ENCODE measurements around the gene SLC7A6OS. TPM values are rescaled to one million over a fixed set of nuclear protein-coding genes. Genes with fewer than 3 reads are reported as not detected.

SLC7A6OS gene
- total RNA-seq, 4 donors from 2014 or later = 13.4 to 19.5 (median 14.2) TPM

DNA sequence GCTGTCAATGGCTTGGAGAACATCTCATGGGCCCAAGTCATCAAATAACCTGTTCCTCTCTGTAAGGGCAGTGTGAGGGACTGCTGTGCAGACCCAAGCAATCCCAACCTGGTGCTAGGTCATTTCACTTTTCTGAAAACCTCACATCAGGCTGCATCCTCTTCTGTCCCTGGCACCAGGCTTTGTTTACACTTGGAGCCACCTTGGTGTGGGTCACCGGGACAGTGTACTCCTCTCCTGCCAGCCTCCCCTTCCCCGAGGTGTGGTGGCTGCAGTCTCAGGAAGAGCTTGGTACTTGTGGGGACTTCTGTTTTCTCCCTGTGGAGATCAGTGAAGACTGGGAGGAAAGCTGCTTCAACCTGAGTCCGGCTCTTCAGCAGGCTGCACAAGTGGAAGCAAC lies 12.4 kb downstream of the SLC7A6OS start:
- 97% methylated on average over 3 of the region's 3 CpGs for WGBS, 2 donors
- no peak for TF ChIP-seq EP300 (IDR thresholded peaks at IDR 0.05)
- TF ChIP-seq, protein P1, sequence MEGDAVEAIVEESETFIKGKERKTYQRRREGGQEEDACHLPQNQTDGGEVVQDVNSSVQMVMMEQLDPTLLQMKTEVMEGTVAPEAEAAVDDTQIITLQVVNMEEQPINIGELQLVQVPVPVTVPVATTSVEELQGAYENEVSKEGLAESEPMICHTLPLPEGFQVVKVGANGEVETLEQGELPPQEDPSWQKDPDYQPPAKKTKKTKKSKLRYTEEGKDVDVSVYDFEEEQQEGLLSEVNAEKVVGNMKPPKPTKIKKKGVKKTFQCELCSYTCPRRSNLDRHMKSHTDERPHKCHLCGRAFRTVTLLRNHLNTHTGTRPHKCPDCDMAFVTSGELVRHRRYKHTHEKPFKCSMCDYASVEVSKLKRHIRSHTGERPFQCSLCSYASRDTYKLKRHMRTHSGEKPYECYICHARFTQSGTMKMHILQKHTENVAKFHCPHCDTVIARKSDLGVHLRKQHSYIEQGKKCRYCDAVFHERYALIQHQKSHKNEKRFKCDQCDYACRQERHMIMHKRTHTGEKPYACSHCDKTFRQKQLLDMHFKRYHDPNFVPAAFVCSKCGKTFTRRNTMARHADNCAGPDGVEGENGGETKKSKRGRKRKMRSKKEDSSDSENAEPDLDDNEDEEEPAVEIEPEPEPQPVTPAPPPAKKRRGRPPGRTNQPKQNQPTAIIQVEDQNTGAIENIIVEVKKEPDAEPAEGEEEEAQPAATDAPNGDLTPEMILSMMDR (IDR thresholded peaks at IDR 0.05) = no peak
- TF ChIP-seq POLR2A (IDR thresholded peaks at IDR 0.05) = no peak
- H3K36me3 ChIP-seq = peaks cover 2 to 100% (median 36%) of the 10 kb centered on the region in 3 donors
- peaks cover 0 to 10% (median 0%) of the 10 kb centered on the region in 4 donors for H3K4me1 ChIP-seq
- peak overlapping the region in 1 of 4 donors; percentile 32 for H3K27ac ChIP-seq
- no peaks in the 10 kb centered on the region for H3K9me3 ChIP-seq
- H3K27me3 ChIP-seq = no peaks in the 10 kb centered on the region
- no peak overlapping the region for H3K4me3 ChIP-seq
- DNase-seq (ENCODE audit: low spot score in 2 of 2) = no peak

DNA sequence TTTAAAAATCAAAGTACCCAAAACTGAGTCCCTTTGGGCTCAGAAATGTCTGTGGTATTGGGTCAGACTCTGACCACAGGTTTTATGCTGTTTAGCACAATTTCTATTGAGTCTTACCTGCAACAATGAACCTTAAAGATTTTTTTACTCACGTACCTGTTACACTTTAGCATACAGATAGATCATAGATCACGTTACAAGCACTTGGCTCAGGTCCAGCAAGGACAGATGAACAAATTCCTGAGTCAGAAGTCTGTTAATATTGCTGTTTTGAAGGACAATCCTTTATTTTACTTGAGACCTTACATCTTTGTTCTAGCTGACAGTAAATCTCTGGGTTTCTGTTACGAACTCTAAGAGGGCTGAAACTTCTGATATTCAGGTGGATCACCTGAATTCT lies 12.8 kb downstream of the SLC7A6OS start:
- Histone ChIP-seq H3K27me3 (no peaks in the 10 kb centered on the region), H3K4me1 (peaks cover 0 to 10% (median 0%) of the 10 kb centered on the region in 4 donors), H3K4me3 (no peak overlapping the region), H3K36me3 (peaks cover 0 to 100% (median 36%) of the 10 kb centered on the region in 3 donors), H3K27ac (peak overlapping the region in 1 of 4 donors; percentile 32), H3K9me3 (no peaks in the 10 kb centered on the region)
- no peak for DNase-seq (ENCODE audit: low spot score in 2 of 2)
- TF ChIP-seq EP300 (IDR thresholded peaks at IDR 0.05) (no peak), POLR2A (IDR thresholded peaks at IDR 0.05) (no peak)
- TF ChIP-seq, protein P1 (IDR thresholded peaks at IDR 0.05) = no peak
- WGBS, 2 donors = 60 to 62% methylated on average over 3 of the region's 3 CpGs

DNA sequence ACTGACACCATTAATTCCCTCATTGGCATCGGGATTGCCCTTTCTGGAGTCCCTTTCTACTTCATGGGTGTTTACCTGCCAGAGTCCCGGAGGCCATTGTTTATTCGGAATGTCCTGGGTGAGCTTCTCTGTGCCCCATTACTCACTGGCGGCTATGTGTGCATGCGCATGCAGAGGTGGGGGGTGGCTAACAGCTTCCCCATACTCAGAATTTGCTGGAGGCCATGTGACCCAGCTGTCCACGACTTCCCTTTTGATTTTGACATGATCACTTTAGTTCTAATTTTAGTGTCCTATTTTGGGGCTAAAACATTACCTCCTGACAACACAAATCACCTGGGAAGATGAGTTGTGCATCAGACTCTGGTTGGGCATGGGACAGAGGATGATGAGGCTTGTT lies 14.1 kb downstream of the SLC7A6OS start:
- Histone ChIP-seq H3K9me3 (no peaks in the 10 kb centered on the region), H3K36me3 (peaks cover 0 to 100% (median 26%) of the 10 kb centered on the region in 3 donors), H3K4me3 (no peak overlapping the region), H3K27ac (peak overlapping the region in 2 of 4 donors; percentile 1 to 52), H3K4me1 (peaks cover 0 to 20% (median 0%) of the 10 kb centered on the region in 4 donors), H3K27me3 (no peaks in the 10 kb centered on the region)
- whole genome bisulfite sequencing, 2 donors = 78 to 83% methylated on average over 6 of the region's 6 CpGs
- TF ChIP-seq, protein P1 (IDR thresholded peaks at IDR 0.05) = no peak
- TF ChIP-seq EP300 (IDR thresholded peaks at IDR 0.05) (no peak), POLR2A (IDR thresholded peaks at IDR 0.05) (no peak)
- no peak for DNase-seq (ENCODE audit: low spot score in 2 of 2)

DNA sequence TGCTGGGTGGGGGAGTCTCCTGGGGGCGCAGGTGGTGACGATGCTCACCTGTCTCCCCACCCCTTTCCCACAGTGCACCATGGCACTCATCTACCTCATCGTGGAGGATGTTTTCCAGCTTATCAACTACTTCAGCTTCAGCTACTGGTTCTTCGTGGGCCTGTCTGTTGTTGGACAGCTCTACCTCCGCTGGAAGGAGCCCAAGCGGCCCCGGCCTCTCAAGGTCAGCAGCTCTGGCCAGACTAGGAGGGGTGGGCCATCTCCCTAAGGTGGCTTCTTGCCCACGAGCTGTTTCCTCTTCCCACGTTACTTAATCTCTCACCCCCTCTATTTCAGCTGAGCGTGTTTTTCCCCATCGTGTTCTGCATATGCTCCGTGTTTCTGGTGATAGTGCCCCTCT lies 14.5 kb downstream of the SLC7A6OS start:
- WGBS, 2 donors = 74 to 75% methylated on average over 12 of the region's 12 CpGs
- DNase-seq (ENCODE audit: low spot score in 2 of 2) = no peak
- H3K27me3 ChIP-seq = no peaks in the 10 kb centered on the region
- peaks cover 0 to 100% (median 24%) of the 10 kb centered on the region in 3 donors for H3K36me3 ChIP-seq
- H3K4me1 ChIP-seq = peaks cover 0 to 22% (median 0%) of the 10 kb centered on the region in 4 donors
- H3K9me3 ChIP-seq = no peaks in the 10 kb centered on the region
- TF ChIP-seq POLR2A (IDR thresholded peaks at IDR 0.05) = no peak
- no peak for TF ChIP-seq EP300 (IDR thresholded peaks at IDR 0.05)
- TF ChIP-seq, protein P1 (IDR thresholded peaks at IDR 0.05) = no peak
- no peak overlapping the region for H3K4me3 ChIP-seq
- peak overlapping the region in 2 of 4 donors; percentile 50 to 52 for H3K27ac ChIP-seq

DNA sequence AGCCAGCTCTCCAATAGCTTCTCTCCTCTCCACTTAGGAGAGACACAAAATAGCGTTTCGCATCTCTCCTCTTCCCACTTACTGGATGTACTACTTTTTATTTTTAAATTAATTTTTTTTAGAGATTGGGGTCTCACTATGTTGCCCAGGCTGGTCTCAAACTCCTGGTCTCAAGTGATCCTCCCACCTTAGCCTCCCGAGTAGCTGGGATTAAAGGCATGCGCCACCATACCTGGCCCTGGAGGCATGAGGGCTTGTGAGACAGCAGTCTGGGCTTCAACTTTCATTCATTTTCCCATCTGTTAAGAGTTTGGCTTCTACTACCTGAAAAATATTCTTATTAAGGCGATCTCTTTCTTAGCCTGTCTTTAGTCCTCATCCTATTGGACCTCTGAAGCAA lies 18.3 kb downstream of the SLC7A6OS start:
- WGBS, 2 donors = 94 to 96% methylated on average over 5 of the region's 5 CpGs
- H3K4me1 ChIP-seq = peaks cover 0 to 61% (median 24%) of the 10 kb centered on the region in 4 donors
- H3K27ac ChIP-seq = peak overlapping the region in 2 of 4 donors; percentile 1 to 47
- DNase-seq (ENCODE audit: low spot score in 2 of 2) = no peak
- no peak overlapping the region for H3K4me3 ChIP-seq
- H3K36me3 ChIP-seq = peaks cover 0 to 82% (median 3%) of the 10 kb centered on the region in 3 donors
- H3K27me3 ChIP-seq = no peaks in the 10 kb centered on the region
- TF ChIP-seq, protein P1 (IDR thresholded peaks at IDR 0.05) = no peak
- TF ChIP-seq EP300 (IDR thresholded peaks at IDR 0.05) (no peak), POLR2A (IDR thresholded peaks at IDR 0.05) (no peak)
- H3K9me3 ChIP-seq = no peaks in the 10 kb centered on the region

Data from tibial nerve (tissue), 4 donors.